D721Med (cell line): ENCODE data around the gene CAPS.

Experiments used
- DNase-seq: peaks from one replicate; pipeline ENCODE4 v3.0.0; 2011; ENCODE audit warnings: low spot score; ENCODE audit not compliant: insufficient read length
- FAIRE-seq: peaks from 2 replicates; lab custom pipeline; 2011; peaks lifted over from hg19 to GRCh38; lab: Jason Lieb, UNC
- TF ChIP-seq, protein P1 (sequence below): IDR thresholded peaks from 2 replicates; pipeline ENCODE4 v1.5.1; 2012; ENCODE audit warnings: mild to moderate bottlenecking, control low read depth; ENCODE audit not compliant: insufficient read depth; ENCODE audit errors: missing control alignments

The CAPS gene

GRCh38 chr19:5916181-5916708, 2.2 kb downstream of the CAPS start:
- TF ChIP-seq, protein P1, sequence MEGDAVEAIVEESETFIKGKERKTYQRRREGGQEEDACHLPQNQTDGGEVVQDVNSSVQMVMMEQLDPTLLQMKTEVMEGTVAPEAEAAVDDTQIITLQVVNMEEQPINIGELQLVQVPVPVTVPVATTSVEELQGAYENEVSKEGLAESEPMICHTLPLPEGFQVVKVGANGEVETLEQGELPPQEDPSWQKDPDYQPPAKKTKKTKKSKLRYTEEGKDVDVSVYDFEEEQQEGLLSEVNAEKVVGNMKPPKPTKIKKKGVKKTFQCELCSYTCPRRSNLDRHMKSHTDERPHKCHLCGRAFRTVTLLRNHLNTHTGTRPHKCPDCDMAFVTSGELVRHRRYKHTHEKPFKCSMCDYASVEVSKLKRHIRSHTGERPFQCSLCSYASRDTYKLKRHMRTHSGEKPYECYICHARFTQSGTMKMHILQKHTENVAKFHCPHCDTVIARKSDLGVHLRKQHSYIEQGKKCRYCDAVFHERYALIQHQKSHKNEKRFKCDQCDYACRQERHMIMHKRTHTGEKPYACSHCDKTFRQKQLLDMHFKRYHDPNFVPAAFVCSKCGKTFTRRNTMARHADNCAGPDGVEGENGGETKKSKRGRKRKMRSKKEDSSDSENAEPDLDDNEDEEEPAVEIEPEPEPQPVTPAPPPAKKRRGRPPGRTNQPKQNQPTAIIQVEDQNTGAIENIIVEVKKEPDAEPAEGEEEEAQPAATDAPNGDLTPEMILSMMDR: no peak
- DNase-seq (no peak), FAIRE-seq (no peak)

DNA sequence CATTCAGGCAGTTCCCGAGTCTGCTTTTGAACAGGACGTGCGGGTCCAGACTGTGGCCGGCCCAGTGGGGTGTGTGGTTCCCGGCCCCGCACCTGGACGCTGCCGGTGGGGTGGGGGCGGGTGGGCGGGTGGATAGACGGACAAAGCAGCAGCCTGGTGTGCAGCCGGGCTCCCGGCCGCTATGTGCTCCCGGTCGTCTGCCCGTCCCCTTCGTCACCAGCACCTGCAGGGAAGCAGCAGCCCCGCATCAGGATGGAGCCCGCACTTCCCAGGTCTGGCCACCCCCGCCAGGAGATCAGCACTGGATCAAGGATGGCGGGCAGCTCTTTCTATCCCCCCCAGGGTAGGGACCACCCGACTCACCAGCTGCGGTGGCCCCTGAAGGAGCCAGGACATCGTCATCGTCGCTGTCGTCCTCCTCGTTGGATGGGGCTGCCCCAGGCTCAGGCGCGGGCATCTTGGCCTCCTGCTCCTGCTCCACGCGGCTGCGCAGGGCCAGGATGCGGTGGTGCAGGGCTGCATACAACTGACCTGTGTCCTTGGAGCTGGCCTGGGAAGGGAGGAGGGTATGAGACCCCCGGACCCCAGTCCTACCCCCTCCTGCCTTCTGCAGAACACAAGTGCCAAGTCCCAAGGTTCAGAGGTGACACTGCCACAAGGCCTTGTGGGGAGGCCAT, 3.5 kb downstream of the CAPS start:
- FAIRE-seq: no peak
- DNase-seq: no peak

DNA sequence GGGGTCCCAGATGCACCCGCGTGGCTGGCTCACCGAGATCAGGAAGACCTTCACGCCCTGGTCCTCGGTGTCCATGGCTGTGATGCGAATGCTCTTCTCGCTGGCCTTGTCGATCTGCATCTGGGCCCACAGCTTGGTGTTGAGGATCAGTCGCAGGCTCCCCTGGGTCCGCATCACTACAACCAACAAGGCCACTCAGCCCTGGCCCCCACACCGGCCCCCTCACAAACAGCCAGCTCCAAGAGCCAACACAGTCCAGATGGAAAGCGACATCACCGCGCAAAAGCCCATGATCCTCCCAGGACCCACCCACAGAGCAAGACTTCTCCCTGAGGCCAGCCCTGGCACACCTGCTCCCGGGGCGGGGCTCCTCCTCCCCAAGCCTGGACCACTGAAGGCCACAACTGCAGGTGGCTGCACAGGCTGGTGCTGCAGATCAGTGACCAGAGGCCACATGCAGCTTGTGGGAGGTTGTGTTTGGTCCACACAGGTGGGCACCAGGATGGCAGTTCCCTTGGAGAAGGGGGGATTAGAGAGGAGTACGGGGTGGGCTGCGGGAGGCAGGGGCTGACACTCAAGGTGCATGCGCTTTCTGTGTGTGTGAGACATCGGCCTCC, 4.5 kb downstream of the CAPS start:
- DNase-seq: no peak
- TF ChIP-seq, protein P1: no peak
- FAIRE-seq: no peak

More for the DNA sequence above, 3.5 kb downstream of the CAPS start:
- TF ChIP-seq, protein P1: no peak

DNA sequence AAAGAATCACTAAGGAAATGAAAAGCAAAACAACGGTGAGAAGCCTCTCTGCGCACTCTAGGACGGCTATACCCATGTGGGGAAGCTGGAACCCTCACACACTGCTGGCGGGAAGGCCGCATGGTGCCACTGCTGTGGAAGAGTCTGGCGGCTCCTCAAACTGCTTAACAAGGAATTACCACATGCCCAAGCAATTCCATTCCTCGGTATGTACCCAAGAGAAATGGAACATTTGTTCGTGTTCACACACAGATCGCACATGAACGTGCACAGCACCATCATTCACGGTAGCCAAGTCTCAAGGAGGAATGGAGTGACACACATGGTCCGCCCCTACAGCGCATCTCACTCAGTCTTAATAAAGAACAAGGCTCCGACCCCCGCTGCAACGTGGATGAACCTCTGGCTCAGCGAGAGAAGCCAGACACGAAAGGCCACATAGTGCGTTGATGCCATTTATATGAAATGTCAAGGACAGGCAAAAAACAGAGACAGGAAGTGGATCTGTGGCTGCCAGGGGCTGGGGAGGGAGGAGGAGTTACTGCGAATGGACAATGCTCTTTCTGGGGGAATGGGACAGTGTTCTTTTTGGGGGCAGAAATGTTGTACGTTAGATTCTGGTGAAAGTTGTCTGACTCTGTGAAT, 7.6 kb downstream of the CAPS start:
- no peak for DNase-seq
- FAIRE-seq: no peak
- TF ChIP-seq, protein P1: no peak

DNA sequence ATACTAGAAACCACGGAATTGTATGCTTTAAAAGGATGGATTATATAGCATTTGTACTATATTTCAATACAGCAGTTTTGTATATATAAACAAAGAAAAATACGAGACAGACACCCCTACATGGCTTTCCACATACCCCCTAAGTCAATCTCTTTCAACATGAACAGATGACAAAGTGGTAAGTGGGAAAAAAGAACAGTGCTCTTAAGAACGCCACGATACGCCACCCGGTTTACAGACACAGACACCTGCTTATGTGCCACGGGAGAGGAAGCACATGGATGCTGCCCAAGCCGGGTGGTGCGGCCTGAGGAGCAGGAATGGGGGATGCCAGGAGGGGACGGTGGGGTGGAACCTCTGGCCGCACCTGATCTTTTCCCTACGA, 8.1 kb downstream of the CAPS start:
- TF ChIP-seq, protein P1: no peak
- FAIRE-seq: no peak
- no peak for DNase-seq

GRCh38 chr19:5923356-5923755, 9.3 kb downstream of the CAPS start:
- FAIRE-seq (no peak), DNase-seq (no peak)
- TF ChIP-seq, protein P1: no peak
